ENCODE measurements around the gene ABCB1. TPM values are rescaled to one million over a fixed set of nuclear protein-coding genes. Genes with fewer than 3 reads are reported as not detected.

Gene ABCB1
- total RNA-seq, 2 experiments from 2014 or later: 10.6 to 12.2 TPM

GRCh38 chr7:87458148-87458547 lies 142.5 kb downstream of the ABCB1 start:
- POLR2A ChIA-PET: no interaction called here
- DNase-seq: no peak
- no peaks in the 10 kb centered on the region for H3K9me3 ChIP-seq (ENCODE audit: control insufficient read depth in 1 of 2, insufficient read depth in 1 of 2, low read length in 2 of 2)
- no peak overlapping the region for H3K27ac ChIP-seq (ENCODE audit: low read depth in 1 of 2, low read length in 2 of 2)
- no peak for TF ChIP-seq CTCF (IDR thresholded peaks at IDR 0.05)
- Mint-ChIP-seq H3K4me1 (ENCODE audit: low read depth) (no peaks in the 10 kb centered on the region), H3K36me3 (ENCODE audit: low read depth) (no peaks in the 10 kb centered on the region), H3K9me3 (no peaks in the 10 kb centered on the region), H3K27me3 (peaks cover 25% of the 10 kb centered on the region), H3K4me3 (no peak overlapping the region), H3K27ac (no peak overlapping the region)
- ATAC-seq (ENCODE audit: poor library complexity): no peak
- CTCF ChIA-PET: interaction anchor here (0.6 kb wide), 1 partner anchor 905 kb away, joined by 3 read pairs; no protein-coding TSS in a partner anchor
- H3K4me1 ChIP-seq (ENCODE audit: insufficient read depth, low read length): no peaks in the 10 kb centered on the region
- no peak overlapping the region for H3K4me3 ChIP-seq (ENCODE audit: low read length)
- no peaks in the 10 kb centered on the region for H3K36me3 ChIP-seq (ENCODE audit: insufficient read depth, low read length)
- H3K27me3 ChIP-seq (ENCODE audit: control insufficient read depth in 1 of 2, insufficient read depth in 2 of 2, low read length in 2 of 2): no peaks in the 10 kb centered on the region
- intact Hi-C loops (cut with DNase I, micrococcal nuclease): no loop called here

DNA sequence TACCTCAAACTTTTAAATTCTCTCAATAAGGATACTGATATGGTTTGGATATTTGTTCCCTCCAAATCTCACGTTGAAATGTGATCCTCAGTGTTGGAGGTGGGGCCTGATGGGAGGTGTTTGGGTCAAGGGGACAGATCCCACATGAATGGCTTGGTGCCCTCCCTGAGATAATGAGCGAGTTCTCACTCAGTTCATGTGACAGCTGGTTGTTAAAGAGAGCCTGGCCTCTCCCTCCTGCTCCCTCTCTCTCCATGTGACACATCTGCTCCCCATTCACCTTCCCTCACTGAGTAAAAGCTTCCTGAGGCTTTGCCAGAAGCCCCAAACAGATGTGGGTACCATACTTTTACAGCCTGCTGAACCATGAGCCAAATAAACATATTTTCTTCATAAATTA lies 144.4 kb downstream of the ABCB1 start:
- no peak for ATAC-seq (ENCODE audit: poor library complexity)
- H3K4me1 ChIP-seq (ENCODE audit: insufficient read depth, low read length): no peaks in the 10 kb centered on the region
- H3K27me3 ChIP-seq (ENCODE audit: control insufficient read depth in 1 of 2, insufficient read depth in 2 of 2, low read length in 2 of 2): peaks cover 0 to 2% of the 10 kb centered on the region in 2 experiments
- Mint-ChIP-seq H3K9me3 (no peaks in the 10 kb centered on the region), H3K4me3 (no peak overlapping the region), H3K27ac (no peak overlapping the region), H3K36me3 (ENCODE audit: low read depth) (no peaks in the 10 kb centered on the region), H3K27me3 (peaks cover 32% of the 10 kb centered on the region), H3K4me1 (ENCODE audit: low read depth) (no peaks in the 10 kb centered on the region)
- ChIA-PET CTCF (no interaction called here), POLR2A (no interaction called here)
- H3K36me3 ChIP-seq (ENCODE audit: insufficient read depth, low read length): no peaks in the 10 kb centered on the region
- no peak overlapping the region for H3K27ac ChIP-seq (ENCODE audit: low read depth in 1 of 2, low read length in 2 of 2)
- no peak for TF ChIP-seq CTCF (IDR thresholded peaks at IDR 0.05)
- no peak for DNase-seq
- H3K4me3 ChIP-seq (ENCODE audit: low read length): no peak overlapping the region
- H3K9me3 ChIP-seq (ENCODE audit: control insufficient read depth in 1 of 2, insufficient read depth in 1 of 2, low read length in 2 of 2): no peaks in the 10 kb centered on the region
- intact Hi-C loops (cut with DNase I, micrococcal nuclease): no loop called here

Other genes with a start within 250 kb of the ABCB1 start
- gene ABCB4, start 125.2 kb downstream of the ABCB1 start, total RNA-seq: not detected
- under 1 TPM; 0.73 to 0.85 TPM for gene RUNDC3B, start 27.5 kb upstream of the ABCB1 start, total RNA-seq